HG03575 (cell line): ENCODE data around the gene DIS3L2.
"Not testable (repeated sequence)": the region's sequence is repeated elsewhere in the genome, so short reads cannot be mapped to it uniquely, and the experiment has no call there.

Source experiments
- ATAC-seq: cut with Tn5 transposase; IDR thresholded peaks from one replicate; pipeline ENCODE4 v1.9.1; 2021; ENCODE audit not compliant: unreplicated experiment, insufficient number of reproducible peaks, low FRiP score; ENCODE audit errors: extremely low read depth

The DIS3L2 gene

GRCh38 chr2:232363064-232363783 lies 401.7 kb downstream of the DIS3L2 start:
- not testable (repeated sequence) for ATAC-seq

DNA sequence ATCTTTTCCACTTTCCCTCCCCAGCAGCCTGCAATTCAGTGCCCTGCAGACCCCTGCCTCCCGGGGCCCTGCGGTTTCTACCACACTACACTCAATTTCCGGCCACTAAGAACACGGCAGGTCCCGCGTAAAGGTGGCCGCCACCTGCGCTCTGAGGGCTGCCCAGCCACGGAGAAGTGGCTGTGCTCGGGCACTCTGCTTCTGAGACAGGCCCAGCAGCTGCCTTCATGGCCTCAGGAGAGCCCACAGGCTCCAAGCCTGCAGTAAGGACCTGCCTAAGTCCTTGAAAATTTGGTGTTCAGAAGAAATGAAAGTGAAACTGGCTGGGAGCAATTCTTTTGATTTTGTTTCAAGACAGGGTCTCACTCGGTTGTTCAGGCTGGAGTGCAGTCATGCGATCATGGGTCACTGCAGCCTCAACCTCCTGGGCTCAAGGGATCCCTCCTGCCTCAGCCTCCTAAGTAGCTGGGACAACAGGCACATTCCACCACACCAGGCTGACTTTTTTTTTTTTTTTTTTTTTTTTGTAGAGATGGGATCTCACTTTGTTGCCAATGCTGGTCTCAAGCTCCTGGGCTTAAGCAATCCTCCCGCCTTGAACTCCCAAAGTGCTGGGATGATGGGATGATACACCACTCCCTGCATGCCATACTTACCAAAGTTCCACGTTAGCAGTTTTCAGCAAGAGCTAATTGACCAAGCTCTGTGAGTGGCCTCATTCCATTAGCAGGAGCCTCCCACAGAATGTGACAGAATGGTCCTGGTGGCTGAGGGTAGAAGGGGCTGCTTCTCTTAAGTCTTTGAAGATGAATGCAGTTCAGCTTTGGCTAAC lies 402.5 kb downstream of the DIS3L2 start:
- ATAC-seq: no peak

- ATAC-seq: not testable (repeated sequence)
Measured at GRCh38 chr2:232364806-232365594, 403.5 kb downstream of the DIS3L2 start.

GRCh38 chr2:232365621-232366321 lies 404.3 kb downstream of the DIS3L2 start:
- ATAC-seq: no peak

DNA sequence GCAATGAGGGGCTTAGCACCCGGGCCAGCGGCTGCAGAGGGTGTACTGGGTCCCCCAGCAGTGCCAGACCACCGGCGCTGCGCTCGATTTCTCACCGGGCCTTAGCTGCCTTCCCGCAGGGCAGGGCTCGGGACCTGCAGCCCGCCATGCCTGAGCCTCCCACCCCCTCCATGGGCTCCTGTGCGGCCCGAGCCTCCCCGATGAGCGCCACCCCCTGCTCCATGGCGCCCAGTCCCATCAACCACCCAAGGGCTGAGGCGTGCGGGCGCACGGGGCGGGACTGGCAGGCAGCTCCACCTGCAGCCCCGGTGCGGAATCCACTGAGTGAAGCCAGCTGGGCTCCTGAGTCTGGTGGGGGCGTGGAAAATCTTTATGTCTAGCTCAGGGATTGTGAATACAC lies 404.9 kb downstream of the DIS3L2 start:
- not testable (repeated sequence) for ATAC-seq

GRCh38 chr2:232367016-232367415 lies 405.5 kb downstream of the DIS3L2 start:
- ATAC-seq: no peak

DNA sequence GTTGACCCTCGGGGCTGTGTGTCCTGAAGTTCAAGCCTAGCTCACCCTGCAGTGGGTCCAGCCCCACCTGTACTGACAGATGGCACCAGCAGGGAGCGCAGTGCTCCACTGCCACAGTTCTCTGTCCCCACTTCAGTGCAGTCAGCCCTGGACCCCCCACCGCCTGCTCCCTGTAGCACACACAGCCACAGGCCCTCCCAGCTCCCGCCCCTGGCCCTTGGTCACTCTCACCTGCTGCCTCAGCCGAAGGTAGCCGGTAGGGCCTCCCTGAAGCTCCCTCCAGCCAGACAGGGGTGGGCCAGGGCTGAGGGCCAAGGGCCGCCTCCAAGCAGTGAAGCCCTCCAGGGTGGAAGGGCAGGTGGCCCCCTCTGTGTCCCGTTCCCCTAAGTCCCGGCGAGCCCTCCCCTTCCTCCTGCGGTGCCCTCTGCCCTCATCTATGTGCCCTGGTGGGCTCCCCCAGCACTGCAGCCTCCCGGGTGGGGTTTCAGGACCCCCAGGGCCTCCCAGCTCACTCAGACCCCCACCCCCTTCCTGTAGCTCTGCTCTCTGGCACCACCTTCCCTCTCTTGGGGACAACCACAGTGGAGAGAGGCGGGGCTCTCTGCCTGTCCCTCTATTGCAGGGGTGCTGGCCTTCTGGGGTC lies 406.2 kb downstream of the DIS3L2 start:
- ATAC-seq: no peak

- no peak for ATAC-seq
Measured at GRCh38 chr2:232368311-232368731, 406.8 kb downstream of the DIS3L2 start.

- ATAC-seq: no peak
Measured at GRCh38 chr2:232369126-232369951, 407.8 kb downstream of the DIS3L2 start.

GRCh38 chr2:232370007-232370406 lies 408.5 kb downstream of the DIS3L2 start:
- ATAC-seq: not testable (repeated sequence)

DNA sequence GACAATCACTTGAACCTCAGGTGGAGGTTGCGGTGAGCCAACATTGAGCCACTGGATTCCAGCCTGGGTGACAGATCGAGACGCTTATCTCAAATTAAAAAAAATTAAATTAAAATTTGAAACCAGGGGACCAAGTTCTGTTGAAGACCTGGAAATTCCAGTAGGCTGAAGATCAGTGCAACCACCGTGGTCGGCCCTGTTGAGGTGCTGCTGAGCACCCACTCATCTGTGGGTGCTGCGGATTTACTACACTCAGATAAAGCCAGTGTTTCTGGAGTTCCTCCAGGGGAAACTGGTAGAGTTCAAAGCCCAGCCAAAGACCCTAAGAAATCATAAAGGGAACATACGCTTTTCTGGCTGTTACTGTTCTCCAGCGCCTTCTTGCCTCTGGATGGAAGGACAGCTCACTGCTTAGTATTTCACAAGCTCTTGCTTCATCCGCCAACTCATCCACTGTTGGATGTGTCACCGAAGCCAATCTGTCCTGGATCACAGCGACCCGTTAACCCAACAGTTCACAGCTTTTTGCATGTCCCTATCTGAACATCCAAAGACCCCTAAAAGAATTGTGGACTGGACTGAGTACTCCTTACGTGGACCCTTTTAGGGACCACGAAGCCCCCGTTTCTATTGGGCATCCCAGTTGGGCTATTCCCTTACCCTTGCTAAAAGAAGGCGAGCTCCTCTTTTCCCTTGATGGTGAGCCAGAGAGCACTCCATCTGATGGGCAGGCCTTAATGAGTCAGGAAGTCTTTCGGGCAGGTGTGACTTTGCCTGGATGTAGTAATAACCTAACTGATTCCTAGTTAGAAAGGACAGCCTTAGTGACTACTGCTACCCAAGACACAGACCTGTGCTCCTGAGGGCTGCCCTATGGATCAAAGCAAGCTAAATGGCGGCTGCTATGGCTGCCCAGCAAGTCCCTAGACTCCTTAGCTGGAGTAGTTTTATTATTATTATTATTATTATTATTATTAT lies 411.0 kb downstream of the DIS3L2 start:
- ATAC-seq: no peak

DNA sequence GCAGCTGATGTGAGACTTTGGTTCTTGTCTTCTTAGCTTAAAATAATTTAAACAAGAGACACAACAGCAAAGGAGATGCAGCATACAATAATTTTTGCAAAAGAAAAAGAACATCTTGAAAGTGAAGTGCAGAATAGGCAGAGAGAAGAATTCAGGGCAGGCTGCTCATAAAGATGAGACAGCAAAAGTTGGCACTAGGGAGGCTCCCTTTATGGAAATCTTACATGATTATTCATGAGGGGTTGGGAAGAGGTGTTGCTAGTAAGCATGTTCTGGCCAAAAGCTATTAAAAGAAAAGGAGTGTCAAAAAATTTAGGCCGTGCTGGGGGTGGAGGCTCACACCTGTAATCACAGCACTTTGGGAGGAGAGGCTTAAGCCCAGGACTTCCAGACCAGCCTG lies 412.8 kb downstream of the DIS3L2 start:
- no peak for ATAC-seq

DNA sequence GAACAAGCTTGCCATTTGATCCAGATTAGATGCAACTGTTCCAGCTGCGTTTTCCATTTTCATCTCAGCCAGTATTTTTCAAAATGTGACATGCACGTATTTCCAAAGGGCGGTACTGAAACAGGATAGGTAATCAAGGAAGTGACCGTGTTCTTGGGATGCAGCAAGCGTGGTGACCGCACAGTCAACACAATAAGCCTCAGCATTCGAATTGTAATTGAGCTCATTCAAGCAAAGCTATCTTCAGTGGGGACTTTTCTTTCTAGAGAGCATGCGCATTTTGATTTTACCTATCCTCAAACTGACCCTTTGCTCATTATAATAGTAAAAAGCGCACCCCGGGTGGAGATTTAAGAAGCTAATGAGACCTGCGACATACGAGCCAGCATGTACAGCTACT lies 413.7 kb downstream of the DIS3L2 start:
- no peak for ATAC-seq

GRCh38 chr2:232376260-232376659 lies 414.7 kb downstream of the DIS3L2 start:
- ATAC-seq: no peak

DNA sequence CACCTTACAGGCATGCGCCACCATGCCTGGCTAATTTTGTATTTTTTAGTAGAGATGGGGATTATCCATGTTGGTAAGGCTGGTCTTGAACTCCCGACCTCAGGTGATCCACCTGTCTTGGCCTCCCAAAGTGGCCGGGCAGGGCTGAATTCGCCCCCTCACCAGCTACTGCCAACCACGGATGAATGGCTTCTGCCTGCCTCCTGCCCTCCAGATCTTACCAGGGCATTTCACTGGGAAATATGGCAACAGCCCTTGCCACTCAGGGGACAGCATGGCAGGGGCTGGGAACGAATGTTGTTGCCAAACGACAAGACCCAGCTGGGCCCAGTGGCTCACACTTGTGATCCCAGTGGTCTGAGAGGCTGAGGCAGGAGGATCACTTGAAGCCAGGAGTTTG lies 415.2 kb downstream of the DIS3L2 start:
- ATAC-seq: no peak

GRCh38 chr2:232377319-232377718 lies 415.8 kb downstream of the DIS3L2 start:
- no peak for ATAC-seq
